CD4-positive, alpha-beta T cell treated with Interleukin-10 for 1 hour (primary cell): ENCODE data around the gene ELMO3.
A peak's percentile ranks its signal among the peaks of the same experiment; 100 is the strongest.

Experiments used
- DNase-seq: peaks from one replicate; pipeline ENCODE4 v3.0.0-alpha.2; 2020

Gene ELMO3

DNA sequence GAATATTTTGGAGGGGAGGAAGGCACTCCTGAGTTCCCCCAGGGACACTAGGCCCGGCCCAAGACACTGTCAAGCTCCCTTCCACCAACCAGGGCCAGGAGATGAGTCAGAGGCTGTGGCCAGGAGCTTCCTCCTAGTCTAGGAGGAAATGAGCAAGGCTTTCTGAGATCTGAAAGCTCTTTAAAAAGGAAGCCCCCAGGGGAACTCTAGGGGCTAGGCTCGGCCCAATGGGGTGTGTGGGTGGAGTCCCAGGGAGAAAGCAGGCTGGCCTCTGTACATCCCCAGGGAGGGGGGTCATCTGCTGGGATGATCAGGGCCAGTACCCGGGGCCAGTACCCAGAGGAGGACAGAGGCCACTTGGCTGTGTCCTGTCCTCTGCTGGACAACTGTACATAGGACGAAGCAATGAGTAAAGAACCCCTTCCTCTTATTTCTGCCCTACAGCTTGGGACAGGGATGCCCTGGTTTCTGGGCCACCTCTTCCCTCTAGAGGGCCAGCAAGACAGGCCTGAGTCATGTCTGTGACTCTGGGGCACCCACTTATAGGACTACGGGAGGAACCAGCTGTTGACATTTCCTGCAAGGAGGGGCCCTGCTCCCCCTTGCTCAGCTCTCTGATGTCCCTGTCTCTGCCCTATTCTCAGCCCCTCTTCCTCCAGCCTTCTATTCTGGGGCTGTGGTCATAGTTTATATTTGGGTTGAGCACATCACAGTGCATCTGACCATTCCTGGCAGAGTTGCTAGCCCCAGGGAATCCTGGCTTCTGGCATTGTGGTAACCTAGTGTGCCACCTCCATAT is 45.7 kb downstream of the ELMO3 start:
- peak; percentile 85 for DNase-seq

DNA sequence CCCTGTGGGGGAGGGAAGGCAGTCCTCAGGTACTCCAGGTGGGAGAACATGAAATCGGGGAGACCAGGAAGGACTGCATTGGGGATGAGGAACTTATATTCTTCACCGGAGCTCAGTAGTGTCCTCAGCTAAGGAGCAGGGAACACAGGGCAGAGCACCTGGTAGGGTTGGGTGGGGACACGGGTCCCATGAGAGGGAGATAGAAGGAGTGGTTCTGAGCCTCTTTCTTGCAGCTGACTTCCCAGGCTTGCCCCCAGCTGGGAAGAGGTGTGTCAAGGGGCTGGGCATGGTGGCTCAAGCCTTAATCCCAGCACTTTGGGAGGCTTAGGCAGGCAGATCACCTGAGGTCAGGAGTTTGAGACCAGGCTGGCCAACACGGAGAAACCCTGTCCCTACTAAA is 46.3 kb downstream of the ELMO3 start:
- DNase-seq, result no peak

DNA sequence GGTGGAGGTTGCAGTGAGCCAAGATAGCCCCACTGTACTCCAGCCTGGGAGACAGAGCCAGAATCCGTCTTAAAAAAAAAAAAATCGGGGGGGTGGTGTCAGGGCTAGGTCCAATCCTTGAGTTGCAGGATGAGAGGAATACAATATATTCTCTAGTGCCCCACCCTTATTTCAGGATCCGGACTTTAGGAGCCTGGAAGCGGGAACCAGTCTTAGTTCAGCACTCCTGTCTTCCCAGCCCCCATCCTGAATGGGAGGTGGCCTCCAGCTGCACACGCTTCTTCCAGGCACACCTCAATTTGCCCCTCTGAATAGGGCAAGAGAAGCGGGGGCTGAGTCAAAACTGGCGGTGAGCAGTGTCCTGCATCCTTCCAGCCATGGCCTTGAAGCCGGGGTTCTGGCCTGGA is 46.7 kb downstream of the ELMO3 start:
- no peak for DNase-seq

DNA sequence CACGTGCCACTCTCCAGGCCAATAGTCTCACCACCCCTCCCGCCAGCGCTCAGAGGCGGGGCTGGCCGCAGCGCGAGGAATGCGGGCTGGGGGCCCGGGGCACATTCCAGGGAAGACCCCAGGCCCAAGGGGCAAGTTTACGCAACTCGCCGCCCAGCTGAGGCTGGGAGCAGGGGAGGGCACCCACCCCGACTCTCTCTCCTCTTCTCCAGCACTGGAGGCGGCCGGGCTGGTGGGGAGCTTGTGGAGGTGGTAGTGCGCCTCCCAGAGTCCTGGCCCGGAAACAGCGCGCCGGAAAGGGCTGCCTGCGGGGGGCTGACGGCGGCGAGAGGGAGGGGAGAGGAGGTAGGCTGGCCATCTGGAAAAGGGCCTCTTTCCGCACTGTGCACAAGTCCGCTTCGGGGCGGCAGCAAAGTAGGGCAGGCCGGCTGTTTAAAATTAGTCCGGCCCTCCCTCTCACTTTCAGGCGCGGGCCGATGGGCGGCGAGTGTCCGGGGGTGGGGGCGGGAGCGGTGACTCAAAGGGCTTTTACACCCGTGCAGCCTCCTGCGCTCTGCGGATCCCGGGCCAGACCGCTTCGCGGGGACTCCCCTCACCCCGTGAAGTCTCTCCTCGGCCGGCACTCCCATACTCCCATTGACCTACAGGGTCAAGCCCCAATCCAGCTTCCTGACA is 47.3 kb downstream of the ELMO3 start:
- DNase-seq, result peak; percentile 56

DNA sequence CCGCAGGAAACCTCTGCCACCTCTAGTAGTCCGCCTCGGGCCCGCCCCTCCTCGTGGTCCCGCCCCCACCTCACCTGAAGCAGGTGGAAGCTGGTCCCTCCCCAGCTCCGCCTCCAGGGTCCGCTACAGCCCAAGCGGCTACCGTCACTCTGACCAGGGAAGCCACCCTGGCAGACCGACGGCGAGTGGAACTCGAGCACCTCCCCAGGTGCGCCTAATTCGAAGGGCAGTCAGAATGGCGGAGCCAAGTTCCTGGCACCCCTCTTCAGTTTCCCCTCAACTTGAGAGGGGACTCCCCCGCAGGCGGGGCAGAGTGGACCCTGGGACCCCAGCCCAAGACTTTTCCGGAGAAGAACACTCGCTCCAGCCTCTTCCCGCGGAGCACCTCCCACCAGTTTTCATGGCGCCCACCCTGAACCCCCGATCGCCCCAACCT is 47.8 kb downstream of the ELMO3 start:
- DNase-seq, result peak; percentile 60

DNA sequence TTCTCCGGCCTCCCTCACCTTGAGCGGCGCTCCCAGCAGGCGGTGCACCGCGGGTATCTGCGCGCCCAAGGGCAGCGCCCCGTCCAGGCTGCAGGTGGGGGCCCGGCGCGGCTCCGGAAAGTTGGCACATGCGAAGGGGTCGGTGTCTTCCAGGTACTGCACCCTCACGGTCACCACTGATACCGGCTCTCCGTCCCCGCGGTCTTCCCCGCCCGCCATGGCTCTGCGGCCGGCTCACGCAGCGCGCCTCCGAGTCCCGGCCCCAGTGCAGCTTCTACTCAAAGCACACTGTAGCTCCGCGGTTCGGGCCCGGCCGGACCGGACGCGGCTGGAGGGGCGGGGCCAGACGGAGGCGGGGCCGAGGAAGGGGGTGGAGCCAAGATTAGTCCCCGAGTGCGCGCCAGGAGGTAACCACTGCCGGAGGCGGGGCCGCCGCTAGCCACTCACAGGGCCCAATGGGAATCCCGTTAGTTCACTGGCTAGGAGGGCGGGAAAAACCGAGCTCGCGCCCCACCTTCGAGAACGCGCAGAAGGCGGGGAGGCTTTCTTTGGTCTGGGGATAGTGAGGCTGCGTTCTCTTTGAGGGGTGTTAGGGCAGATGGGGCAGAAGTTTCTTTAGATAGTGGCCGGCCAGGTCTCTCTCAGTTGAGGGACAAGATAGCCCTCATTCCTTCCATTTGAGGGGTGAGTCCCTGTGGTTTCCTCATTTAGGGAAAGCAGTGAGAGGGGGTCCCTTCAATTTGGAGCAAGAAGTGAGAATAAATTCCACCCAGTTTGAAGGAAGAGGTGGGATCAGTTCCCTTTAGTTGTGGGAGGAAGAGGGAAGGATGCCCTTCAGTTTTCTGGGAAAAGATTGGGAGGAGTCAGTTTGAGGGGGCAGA is 48.5 kb downstream of the ELMO3 start, which contains the start of gene FHOD1:
FHOD1 (minus strand) TSS at position 290 of the 881 bp plus-strand sequence; CDS start at position 219, 71 bp downstream.
- DNase-seq, result peak; percentile 96

DNA sequence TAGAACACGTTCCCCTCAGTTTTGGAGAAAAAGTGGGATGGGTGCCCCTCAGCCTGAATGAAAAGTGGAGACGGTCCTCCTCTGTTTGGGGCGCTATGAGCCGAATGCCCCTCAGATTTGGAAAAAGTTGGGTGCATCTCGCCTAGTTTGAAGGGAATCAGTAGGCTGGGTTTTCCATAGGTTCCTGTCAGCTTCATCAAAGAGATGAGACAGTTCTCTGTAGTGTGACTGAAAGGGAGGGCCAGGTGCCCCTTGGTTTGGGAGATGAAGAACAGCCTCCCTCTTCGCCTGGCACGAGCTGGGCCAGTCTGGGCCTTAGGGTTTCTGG is 49.1 kb downstream of the ELMO3 start:
- DNase-seq, result no peak

DNA sequence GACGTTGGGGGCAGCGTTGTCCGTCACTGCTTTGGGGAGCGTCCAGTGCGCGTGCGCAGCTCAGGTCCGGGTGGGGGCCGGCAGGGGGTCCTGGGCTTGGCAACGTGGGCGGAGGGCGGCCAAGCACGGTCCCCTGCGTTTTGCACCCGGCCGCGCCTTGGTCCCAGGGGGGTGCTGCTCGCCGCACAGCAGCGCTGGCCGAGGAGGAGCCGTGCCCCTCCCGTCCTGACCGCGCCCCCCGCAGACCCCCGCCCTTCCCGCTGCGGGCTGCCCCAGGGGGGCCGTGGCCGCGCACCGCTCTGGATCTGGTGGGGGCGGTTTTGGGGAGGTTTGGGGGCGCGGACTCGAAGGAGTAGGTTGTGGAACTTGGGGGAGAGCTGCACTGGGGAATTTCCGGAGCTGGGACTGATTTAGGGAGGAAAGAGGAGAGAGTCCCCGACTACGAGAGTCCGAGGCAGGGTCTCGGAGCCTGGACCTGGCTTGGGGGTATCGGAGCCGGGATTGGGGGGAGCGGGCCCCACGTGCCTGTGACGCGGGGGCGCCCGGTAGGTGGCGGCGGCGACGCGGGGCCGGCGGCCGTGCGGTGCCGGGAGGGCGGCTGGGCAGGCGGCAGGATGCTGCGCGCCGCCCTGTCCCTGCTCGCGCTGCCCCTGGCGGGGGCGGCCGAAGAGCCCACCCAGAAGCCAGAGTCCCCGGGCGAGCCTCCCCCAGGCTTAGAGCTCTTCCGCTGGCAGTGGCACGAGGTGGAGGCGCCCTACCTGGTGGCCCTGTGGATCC is 49.7 kb downstream of the ELMO3 start, which contains the start of gene SLC9A5:
SLC9A5 (plus strand) TSS at position 579 of the 777 bp plus-strand sequence; CDS start at position 615, 36 bp downstream.
- DNase-seq, result peak; percentile 26

DNA sequence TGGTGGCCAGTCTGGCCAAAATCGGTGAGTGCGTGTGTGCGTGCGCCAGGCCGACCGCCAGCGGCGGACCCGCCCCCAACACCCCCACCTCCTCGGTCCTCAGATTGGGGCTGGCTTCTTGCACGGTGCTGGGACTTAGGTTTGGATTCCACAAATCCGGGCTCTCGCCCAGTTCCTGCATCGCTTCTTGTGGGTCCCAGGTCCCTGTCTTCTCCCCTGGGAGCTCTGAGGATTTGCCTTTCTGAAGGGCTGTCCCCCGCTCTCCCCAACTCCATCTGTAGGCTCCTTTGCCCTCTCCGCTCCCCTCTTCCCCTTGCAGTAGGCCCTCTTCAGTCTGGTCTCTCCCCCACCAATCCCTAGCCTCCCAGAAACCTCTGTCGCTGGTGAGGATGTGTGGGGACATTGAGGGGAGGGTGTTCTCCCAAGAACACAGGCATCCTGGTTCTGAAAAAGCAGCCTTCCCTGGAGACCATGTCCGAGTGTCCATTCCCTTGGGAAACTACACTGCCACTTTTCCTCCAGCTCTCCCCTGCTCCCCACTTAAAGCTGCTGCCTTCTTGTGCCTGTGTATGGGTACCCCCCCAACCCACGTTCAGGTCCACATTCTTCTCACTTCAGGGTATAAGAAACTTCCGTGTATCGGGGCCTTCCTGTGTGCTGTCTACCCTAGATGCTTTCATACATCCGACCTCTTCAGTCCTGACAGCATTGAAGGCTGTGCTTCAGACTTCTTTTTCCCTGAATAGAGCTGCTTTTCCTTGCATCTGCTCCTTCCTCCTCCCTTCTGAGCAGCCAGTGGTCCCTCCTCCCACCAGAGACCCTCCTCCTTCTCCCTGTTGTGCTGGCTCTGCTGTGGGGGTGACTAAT is 50.5 kb downstream of the ELMO3 start:
- no peak for DNase-seq

DNA sequence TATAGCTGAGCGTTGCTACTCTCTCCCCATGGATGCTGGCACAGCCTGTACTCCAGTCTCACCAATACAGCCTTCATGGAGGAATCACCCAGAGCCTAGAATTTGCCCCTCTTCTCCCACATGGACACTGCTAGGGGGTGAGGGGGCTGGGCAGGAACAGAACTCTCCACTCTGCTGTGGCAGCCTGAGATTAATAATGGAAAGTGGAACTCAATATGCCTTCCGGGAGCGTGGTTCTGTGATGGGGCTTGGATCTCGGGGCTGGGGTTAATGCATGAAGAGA is 51.1 kb downstream of the ELMO3 start:
- DNase-seq, result no peak

DNA sequence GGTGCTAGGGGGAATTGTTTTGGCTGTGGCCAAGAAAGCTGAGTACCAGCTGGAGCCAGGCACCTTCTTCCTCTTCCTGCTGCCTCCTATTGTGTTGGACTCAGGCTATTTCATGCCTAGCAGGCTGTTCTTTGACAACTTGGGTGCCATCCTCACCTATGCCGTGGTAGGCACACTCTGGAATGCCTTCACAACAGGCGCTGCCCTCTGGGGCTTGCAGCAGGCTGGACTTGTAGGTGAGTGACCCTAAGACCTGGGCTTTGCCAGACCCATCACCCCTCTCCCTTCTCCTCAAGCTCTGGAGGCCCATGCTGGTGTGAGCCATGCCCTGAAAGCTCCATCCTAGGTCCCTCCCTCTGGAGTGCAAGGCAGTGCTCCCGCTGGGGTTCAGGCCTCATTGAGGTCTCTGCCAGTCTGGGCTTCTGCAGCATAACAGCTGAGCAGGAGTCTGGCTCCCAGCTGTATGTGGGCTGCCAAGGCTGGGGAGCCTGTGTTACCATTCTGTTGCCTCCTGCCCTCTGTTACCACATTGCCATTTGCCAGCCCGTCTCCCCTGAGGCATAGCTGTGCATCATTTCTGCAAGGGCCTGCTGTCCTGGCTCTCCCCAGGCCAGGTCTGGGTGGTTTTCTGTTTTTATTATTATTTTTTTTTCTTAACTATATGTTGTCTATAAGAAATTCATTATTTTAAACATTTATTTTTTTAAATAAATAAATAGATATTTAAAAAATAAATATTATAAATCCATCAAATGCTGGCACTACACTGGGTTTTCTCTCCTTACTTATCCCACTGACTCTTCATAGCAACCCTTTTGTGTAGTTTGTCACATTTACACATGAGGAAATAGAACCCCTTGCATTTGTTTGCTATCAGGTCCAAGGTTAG is 53.9 kb downstream of the ELMO3 start:
- DNase-seq, result no peak
